K562 (cell line): Measurements from ENCODE around the gene AFF1. TPM values are rescaled to one million over a fixed set of nuclear protein-coding genes. Genes with fewer than 3 reads are reported as not detected.

ENCODE experiments used
- ATAC-seq: fragments of 200-7000 bp; cut with Tn5 transposase; 3 replicates; pipeline ENCODE4 v1.9.1; 2020; ENCODE audit warnings: moderate library complexity
- BruUV-seq: library from RNA; stranded (reverse); fragments of 400-500 nt; replicated peaks from 2 replicates; lab custom pipeline; 2021; lab: Mats Ljungman, UMichigan
- CTCF ChIA-PET: fragments of 300-600 bp; formaldehyde crosslinking; extraction: SDS; loops from one replicate; lab custom pipeline; 2021; ENCODE audit warnings: low intra/inter-chr PET ratio; lab: Yijun Ruan, JAX
- POLR2A ChIA-PET: fragments of 300-600, 350-650 bp; sonication (Branson Sonifier 250); formaldehyde crosslinking; extraction: SDS; loops from one replicate; lab custom pipeline; 2021; ENCODE audit warnings: antibody characterized with exemption, inconsistent platforms; lab: Yijun Ruan, JAX
- DNase-seq, 4 experiments: peaks; one replicate each; pipeline versions ENCODE4 v3.0.0 to v3.0.0-alpha.2; 2011 to 2018; ENCODE audit warnings: low spot score in 3 of 4, mixed read lengths in 3 of 4; ENCODE audit errors: extremely low read depth in 1 of 4
- FAIRE-seq: peaks from 2 replicates; lab custom pipeline; 2011; peaks lifted over from hg19 to GRCh38; lab: Jason Lieb, UNC
- H2AFZ ChIP-seq: 2 replicates; pipeline ENCODE4 v1.6.0; 2011; ENCODE audit warnings: low read depth, low read length, control low read depth, inconsistent platforms
- H3K27ac ChIP-seq: fragments of 200-600 bp; 3 replicates; pipeline ENCODE4 v1.8.0; 2011; ENCODE audit warnings: low read depth, mild to moderate bottlenecking, control low read depth, inconsistent platforms, low read length, moderate library complexity, mixed read lengths; ENCODE audit errors: extremely low read depth
- H3K27me3 ChIP-seq, 2 experiments: fragments of 300-600 bp in 1 of 2; 2 replicates in 1 of 2; 3 replicates in 1 of 2; pipeline versions ENCODE4 v1.6.0 to v1.8.0; 2011; ENCODE audit warnings: inconsistent platforms in 2 of 2, low read length in 2 of 2, mild to moderate bottlenecking in 1 of 2, mixed read lengths in 1 of 2, moderate library complexity in 1 of 2; ENCODE audit not compliant: control insufficient read depth in 2 of 2, insufficient read depth in 2 of 2
- H3K36me3 ChIP-seq: fragments of 300-600 bp; 3 replicates; pipeline ENCODE4 v1.8.0; 2011; ENCODE audit warnings: mild to moderate bottlenecking, low read length, inconsistent platforms; ENCODE audit not compliant: control insufficient read depth, insufficient read depth
- H3K4me1 ChIP-seq, 2 experiments: fragments of 200-600 bp in 1 of 2; replicated peaks in 1 of 2; 2 replicates in 1 of 2; 3 replicates in 1 of 2; pipeline versions ENCODE4 v1.5.1 to v1.8.0; 2011; ENCODE audit warnings: inconsistent platforms in 2 of 2, low read length in 2 of 2, mild to moderate bottlenecking in 1 of 2, mixed read lengths in 1 of 2, moderate library complexity in 1 of 2; ENCODE audit not compliant: control insufficient read depth in 2 of 2, insufficient read depth in 2 of 2
- H3K4me2 ChIP-seq: 2 replicates; pipeline ENCODE4 v1.6.1; 2011; ENCODE audit warnings: low read length, control low read depth, inconsistent platforms, mixed read lengths; ENCODE audit not compliant: insufficient read depth
- H3K4me3 ChIP-seq: fragments of 200-600 bp; sonication (generic), shearing (Covaris generic); 2 replicates; pipeline ENCODE4 v1.5.1; 2016; ENCODE audit warnings: control low read depth, inconsistent platforms
- H3K79me2 ChIP-seq: fragments of 200-600 bp; 3 replicates; pipeline ENCODE4 v1.8.0; 2011; ENCODE audit warnings: low read length, inconsistent platforms; ENCODE audit not compliant: control insufficient read depth, insufficient read depth
- H3K9ac ChIP-seq, 2 experiments: 2 replicates each; pipeline versions ENCODE4 v1.6.0 to v1.6.1; 2011; ENCODE audit warnings: low read depth in 2 of 2, low read length in 2 of 2, control low read depth in 1 of 2, inconsistent platforms in 1 of 2, mild to moderate bottlenecking in 1 of 2, mixed read lengths in 1 of 2; ENCODE audit not compliant: insufficient read depth in 1 of 2
- H3K9me1 ChIP-seq: one replicate; pipeline ENCODE4 v1.6.0; 2011; ENCODE audit warnings: inconsistent platforms, mild to moderate bottlenecking, low read length, moderate library complexity; ENCODE audit not compliant: control insufficient read depth, insufficient read depth
- H3K9me3 ChIP-seq: replicated peaks from 2 replicates; pipeline ENCODE4 v1.5.1; 2011; ENCODE audit warnings: low read depth, low read length, inconsistent platforms; ENCODE audit not compliant: control insufficient read depth, insufficient read depth
- H4K20me1 ChIP-seq: replicated peaks from 2 replicates; pipeline ENCODE4 v1.6.1; 2011; ENCODE audit warnings: low read length, inconsistent platforms, mixed read lengths; ENCODE audit not compliant: control insufficient read depth, insufficient read depth
- COPS2 ChIP-seq: fragments of 450-650 bp; conservative IDR thresholded peaks from 2 replicates; pipeline ENCODE4 v1.6.1; 2016; ENCODE audit warnings: mild to moderate bottlenecking, moderate library complexity
- HDAC6 ChIP-seq: IDR thresholded peaks from 2 replicates; pipeline ENCODE4 v1.6.1; 2012; ENCODE audit warnings: low read depth, mild to moderate bottlenecking, control low read depth, inconsistent platforms, low read length, moderate library complexity
- MAZ ChIP-seq, 2 experiments: fragments of 450-650 bp in 1 of 2; sonication (generic) in 1 of 2; formaldehyde crosslinking; IDR thresholded peaks in 1 of 2; conservative IDR thresholded peaks in 1 of 2; 2 replicates each; pipeline versions ENCODE4 v1.4.0 to v1.5.0; 2020; ENCODE audit warnings: mild to moderate bottlenecking in 1 of 2, missing genetic modification reagents in 1 of 2
- RBM17 ChIP-seq: fragments of 200-400 bp; formaldehyde crosslinking; IDR thresholded peaks from 2 replicates; pipeline ENCODE4 v1.6.1; 2017; ENCODE audit warnings: low read depth, mild to moderate bottlenecking, low read length, borderline replicate concordance
- SIN3B ChIP-seq: fragments of 450-650 bp; IDR thresholded peaks from 2 replicates; pipeline ENCODE4 v1.6.1; 2017; ENCODE audit warnings: low read depth, mild to moderate bottlenecking, moderate library complexity
- TAF15 ChIP-seq: fragments of 200-400 bp; formaldehyde crosslinking; IDR thresholded peaks from 2 replicates; pipeline ENCODE4 v1.6.1; 2017; ENCODE audit warnings: mild to moderate bottlenecking, low read depth, low read length, moderate library complexity
- TEAD4 ChIP-seq, 2 experiments: sonication (generic) in 1 of 2; formaldehyde crosslinking in 1 of 2; IDR thresholded peaks; 2 replicates each; pipeline versions ENCODE4 v1.6.1 to v1.8.0; 2012 to 2022; ENCODE audit warnings: borderline replicate concordance in 1 of 2, inconsistent platforms in 1 of 2, low read length in 1 of 2, mild to moderate bottlenecking in 1 of 2, missing genetic modification reagents in 1 of 2
- TSC22D4 ChIP-seq: fragments of 450-650 bp; IDR thresholded peaks from 2 replicates; pipeline ENCODE4 v1.6.1; 2016; ENCODE audit warnings: missing genetic modification characterization, missing biosample characterization, control low read depth
- WGBS: fragments of 100-300 bp; shearing (Covaris generic); methylation state at CpG from one replicate; pipeline ENCODE4 v1.1.6; 2016; ENCODE audit warnings: low coverage, mixed read lengths; ENCODE audit not compliant: insufficient coverage; ENCODE audit errors: missing lambda C conversion rate; 5-methylcytosine and 5-hydroxymethylcytosine counted together
- in situ Hi-C: fragments of 300-500 bp; cut with MboI; formaldehyde crosslinking; loops from 4 replicates; pipeline ENCODE4 v1.15.0; 2018; ENCODE audit warnings: inconsistent platforms, mixed read lengths
- intact Hi-C: fragments of 100-400 bp; cut with micrococcal nuclease; formaldehyde crosslinking; loops from 2 replicates; pipeline ENCODE4 v1.14.2; 2022
- polyA plus RNA-seq, 8 experiments: library from polyadenylated mRNA; depleted of rRNA in 4 of 8; stranded (reverse) in 5 of 8; unstranded in 3 of 8; fragments of >200 nt; fragmentation: Nextera tagmentation in 2 of 8; fragmentation: Illumina TruSeq in 1 of 8; extraction: Ambion mirVana in 2 of 8; extraction: Trizol in 1 of 8; gene quantifications; 2 replicates each; pipeline versions ENCODE4 v1.2.1 to v1.2.3, GENCODE V29; 2011 to 2014; ENCODE audit warnings: inconsistent platforms in 1 of 8, missing spikeins in 1 of 8
- total RNA-seq, 7 experiments: library from RNA; depleted of rRNA in 6 of 7; stranded (reverse); fragments of >200 nt in 6 of 7; fragmentation: Illumina TruSeq in 2 of 7; extraction: Trizol in 2 of 7; gene quantifications; 2 replicates each; pipeline versions ENCODE4 v1.2.1 to v1.2.3, GENCODE V29; 2011 to 2021; ENCODE audit warnings: low replicate concordance in 1 of 7
- TF ChIP-seq, protein P1 (sequence below), 2 experiments: fragments of 450-650 bp; conservative IDR thresholded peaks; 2 replicates each; pipeline ENCODE4 v1.6.1; 2017; ENCODE audit warnings: mild to moderate bottlenecking in 2 of 2, moderate library complexity in 2 of 2
- TF ChIP-seq, protein P2 (sequence below): fragments of 450-650 bp; IDR thresholded peaks from 2 replicates; pipeline ENCODE4 v1.6.1; 2018; ENCODE audit not compliant: partially characterized antibody

The AFF1 gene
- total and polyA plus RNA-seq, 9 of the 15 experiments (the other 6 are each of a cell fraction or from before 2014, with no cell fraction given): 4.1 to 47.5 (median 17.2) TPM

DNA sequence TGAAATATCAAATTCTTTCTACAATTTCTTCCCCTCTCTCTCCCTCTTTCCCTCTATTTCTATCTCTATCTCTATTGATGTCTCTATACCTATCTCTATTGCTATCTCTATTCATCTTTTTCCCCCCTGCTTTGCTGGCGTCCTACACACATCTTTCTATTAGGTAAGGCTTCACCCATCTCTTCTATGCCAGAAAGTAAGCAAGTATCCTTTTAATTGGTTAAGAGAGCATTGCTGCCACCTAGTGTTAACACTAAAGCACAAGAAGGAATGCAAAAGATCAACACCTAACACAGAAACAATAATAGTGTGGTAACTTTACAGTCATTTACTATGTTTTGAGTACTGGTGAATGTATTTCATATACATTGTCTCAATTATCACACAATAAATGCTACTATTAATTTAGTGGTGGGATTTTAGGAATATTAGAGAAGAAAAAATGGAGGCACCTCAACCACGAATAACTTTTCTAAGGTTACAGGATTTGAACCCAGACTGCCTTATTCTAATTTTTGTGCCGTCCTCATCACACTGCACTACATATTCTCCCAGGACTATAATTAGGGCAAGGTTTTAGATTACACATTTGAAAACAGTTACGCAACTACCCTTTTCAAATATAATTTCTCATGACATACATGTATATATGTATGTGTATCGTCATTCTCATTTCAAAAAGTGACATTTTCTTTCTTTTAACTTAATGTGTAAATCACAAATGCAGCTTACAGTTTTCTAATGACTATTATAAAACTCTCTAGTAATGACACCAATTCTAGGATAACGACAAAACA, 38.9 kb upstream of the AFF1 start (continued):
- TF ChIP-seq TAF15: no peak
- TF ChIP-seq TEAD4 (IDR thresholded peaks at IDR 0.05; ENCODE audit: low read length): 0 out of 2 replicates have a peak, but pooled peaks have one; percentile 9
- TF ChIP-seq TEAD4 (CRISPR knock-in tag; IDR thresholded peaks at IDR 0.05; ENCODE audit: borderline replicate concordance): no peak
- no peak for TF ChIP-seq MAZ (CRISPR knock-in tag; conservative IDR thresholded peaks at IDR 0.05 in 1 of 2, IDR thresholded peaks at IDR 0.05 in 1 of 2)
- TF ChIP-seq RBM17: no peak
- TF ChIP-seq, protein P1, sequence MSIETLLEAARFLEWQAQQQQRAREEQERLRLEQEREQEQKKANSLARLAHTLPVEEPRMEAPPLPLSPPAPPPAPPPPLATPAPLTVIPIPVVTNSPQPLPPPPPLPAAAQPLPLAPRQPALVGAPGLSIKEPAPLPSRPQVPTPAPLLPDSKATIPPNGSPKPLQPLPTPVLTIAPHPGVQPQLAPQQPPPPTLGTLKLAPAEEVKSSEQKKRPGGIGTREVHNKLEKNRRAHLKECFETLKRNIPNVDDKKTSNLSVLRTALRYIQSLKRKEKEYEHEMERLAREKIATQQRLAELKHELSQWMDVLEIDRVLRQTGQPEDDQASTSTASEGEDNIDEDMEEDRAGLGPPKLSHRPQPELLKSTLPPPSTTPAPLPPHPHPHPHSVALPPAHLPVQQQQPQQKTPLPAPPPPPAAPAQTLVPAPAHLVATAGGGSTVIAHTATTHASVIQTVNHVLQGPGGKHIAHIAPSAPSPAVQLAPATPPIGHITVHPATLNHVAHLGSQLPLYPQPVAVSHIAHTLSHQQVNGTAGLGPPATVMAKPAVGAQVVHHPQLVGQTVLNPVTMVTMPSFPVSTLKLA (conservative IDR thresholded peaks at IDR 0.05): 0 out of 4 replicates have a peak, but pooled peaks of 1 of the 2 experiments have one; percentile 25

DNA sequence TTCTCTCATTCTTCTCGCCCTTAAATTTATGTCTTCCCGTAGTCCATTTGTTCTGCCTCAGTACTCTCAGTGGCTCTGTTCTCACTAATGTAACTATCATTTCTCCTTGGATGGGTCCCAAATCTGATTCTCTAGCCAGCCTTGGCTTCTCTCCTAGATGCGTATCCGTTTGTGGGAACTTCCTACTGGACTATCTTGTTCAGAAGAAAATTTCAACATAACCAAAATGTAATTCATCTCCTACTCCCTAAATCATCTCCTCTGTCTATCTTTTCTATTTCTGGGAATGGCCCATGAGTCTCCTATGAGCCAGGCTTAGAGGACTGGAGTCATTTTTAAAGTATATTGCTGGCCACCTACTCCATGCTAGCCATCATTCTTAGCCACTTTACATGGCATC, 38.2 kb upstream of the AFF1 start:
- Histone ChIP-seq H3K9me3 (no peaks in the 10 kb centered on the region), H3K27ac (no peak overlapping the region), H3K9me1 (no peaks in the 10 kb centered on the region), H3K27me3 (no peaks in the 10 kb centered on the region; a peak in 1 of 5 replicates), H3K79me2 (no peaks in the 10 kb centered on the region), H3K4me3 (no peak overlapping the region), H2AFZ (no peak overlapping the region), H3K4me2 (no peak overlapping the region), H4K20me1 (no peaks in the 10 kb centered on the region), H3K9ac (no peak overlapping the region), H3K4me1 (peaks cover 5 to 10% of the 10 kb centered on the region in 2 experiments; a peak in 3 of 5 replicates), H3K36me3 (no peaks in the 10 kb centered on the region)
- 14% methylated on average over 3 of the region's 4 CpGs for WGBS
- intact Hi-C loops (loop anchor here (5.0 kb wide), 1 partner anchor 104 kb away; no protein-coding TSS in a partner anchor), in situ Hi-C loops (loop anchor here (5.0 to 10.0 kb wide), 2 partner anchors 404 to 948 kb away; no protein-coding TSS in a partner anchor)
- BruUV-seq: no TSS peak
- CTCF ChIA-PET: interaction anchor here (0.7 to 2.2 kb wide), 5 partner anchors 243 to 673 kb away, joined by 3 to 18 read pairs (median 4); no protein-coding TSS in a partner anchor
- ATAC-seq (no peak), FAIRE-seq (no peak), DNase-seq (no peak)
- POLR2A ChIA-PET: no interaction called here
- TF ChIP-seq SIN3B (no peak), TSC22D4 (tag) (no peak), HDAC6 (no peak), COPS2 (no peak)
- TF ChIP-seq, protein P2, sequence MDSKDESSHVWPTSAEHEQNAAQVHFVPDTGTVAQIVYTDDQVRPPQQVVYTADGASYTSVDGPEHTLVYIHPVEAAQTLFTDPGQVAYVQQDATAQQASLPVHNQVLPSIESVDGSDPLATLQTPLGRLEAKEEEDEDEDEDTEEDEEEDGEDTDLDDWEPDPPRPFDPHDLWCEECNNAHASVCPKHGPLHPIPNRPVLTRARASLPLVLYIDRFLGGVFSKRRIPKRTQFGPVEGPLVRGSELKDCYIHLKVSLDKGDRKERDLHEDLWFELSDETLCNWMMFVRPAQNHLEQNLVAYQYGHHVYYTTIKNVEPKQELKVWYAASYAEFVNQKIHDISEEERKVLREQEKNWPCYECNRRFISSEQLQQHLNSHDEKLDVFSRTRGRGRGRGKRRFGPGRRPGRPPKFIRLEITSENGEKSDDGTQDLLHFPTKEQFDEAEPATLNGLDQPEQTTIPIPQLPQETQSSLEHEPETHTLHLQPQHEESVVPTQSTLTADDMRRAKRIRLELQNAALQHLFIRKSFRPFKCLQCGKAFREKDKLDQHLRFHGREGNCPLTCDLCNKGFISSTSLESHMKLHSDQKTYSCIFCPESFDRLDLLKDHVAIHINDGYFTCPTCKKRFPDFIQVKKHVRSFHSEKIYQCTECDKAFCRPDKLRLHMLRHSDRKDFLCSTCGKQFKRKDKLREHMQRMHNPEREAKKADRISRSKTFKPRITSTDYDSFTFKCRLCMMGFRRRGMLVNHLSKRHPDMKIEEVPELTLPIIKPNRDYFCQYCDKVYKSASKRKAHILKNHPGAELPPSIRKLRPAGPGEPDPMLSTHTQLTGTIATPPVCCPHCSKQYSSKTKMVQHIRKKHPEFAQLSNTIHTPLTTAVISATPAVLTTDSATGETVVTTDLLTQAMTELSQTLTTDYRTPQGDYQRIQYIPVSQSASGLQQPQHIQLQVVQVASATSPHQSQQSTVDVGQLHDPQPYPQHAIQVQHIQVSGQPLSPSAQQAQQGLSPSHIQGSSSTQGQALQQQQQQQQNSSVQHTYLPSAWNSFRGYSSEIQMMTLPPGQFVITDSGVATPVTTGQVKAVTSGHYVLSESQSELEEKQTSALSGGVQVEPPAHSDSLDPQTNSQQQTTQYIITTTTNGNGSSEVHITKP: no peak
